ENCODE data around the gene WDR90. TPM values are rescaled to one million over a fixed set of nuclear protein-coding genes. Genes with fewer than 3 reads are reported as not detected.

Gene WDR90
- polyA plus RNA-seq, 1 donor from 2014 or later, result 32.1 TPM

- H3K27me3 ChIP-seq (ENCODE audit: insufficient read depth, low read depth, low read length), result no peaks in the 10 kb centered on the region
- no peaks in the 10 kb centered on the region for H3F3A ChIP-seq (ENCODE audit: insufficient read depth, low read length, poor library complexity, severe bottlenecking)
- no peak overlapping the region for H2AFZ ChIP-seq (ENCODE audit: low read depth, low read length)
- H3K79me2 ChIP-seq (replicated peaks; ENCODE audit: insufficient read depth, low read length), result no peaks in the 10 kb centered on the region
- H3K4me2 ChIP-seq (ENCODE audit: low read length), result no peak overlapping the region
- H3K9me2 ChIP-seq (ENCODE audit: insufficient read depth, low read length), result no peaks in the 10 kb centered on the region
- H4K20me1 ChIP-seq (ENCODE audit: insufficient read depth), result no peaks in the 10 kb centered on the region
- H3K9ac ChIP-seq (ENCODE audit: low read length), result no peak overlapping the region
- H3K36me3 ChIP-seq (ENCODE audit: insufficient read depth, low read length), result no peaks in the 10 kb centered on the region
- no peaks in the 10 kb centered on the region for H3K9me3 ChIP-seq (ENCODE audit: low read length)
- no peak for TF ChIP-seq MXI1 (conservative IDR thresholded peaks at IDR 0.05; ENCODE audit: poor library complexity, severe bottlenecking)
- no peak for TF ChIP-seq TAF1 (IDR thresholded peaks at IDR 0.05; ENCODE audit: low read depth)
- no peak for TF ChIP-seq RAD21 (conservative IDR thresholded peaks at IDR 0.05)
- TF ChIP-seq CTCF (IDR thresholded peaks at IDR 0.05; ENCODE audit: poor library complexity, severe bottlenecking), result no peak
- no peak overlapping the region for H3K27ac ChIP-seq (ENCODE audit: low read length)
- H3K4me3 ChIP-seq (ENCODE audit: low read length), result no peak overlapping the region
Observed at GRCh38 chr16:661184-661821, 12.1 kb downstream of the WDR90 start.

- TF ChIP-seq REST (IDR thresholded peaks at IDR 0.05; ENCODE audit: borderline replicate concordance) (no peak), POLR2AphosphoS5 (IDR thresholded peaks at IDR 0.05) (no peak)
- Histone ChIP-seq H3K4me2 (ENCODE audit: low read length) (no peak overlapping the region), H3K4me3 (ENCODE audit: low read length) (no peak overlapping the region), H4K20me1 (ENCODE audit: insufficient read depth) (no peaks in the 10 kb centered on the region), H3F3A (ENCODE audit: insufficient read depth, low read length, poor library complexity, severe bottlenecking) (no peaks in the 10 kb centered on the region), H3K27ac (ENCODE audit: low read length) (no peak overlapping the region), H3K79me2 (replicated peaks; ENCODE audit: insufficient read depth, low read length) (no peaks in the 10 kb centered on the region), H3K9me2 (ENCODE audit: insufficient read depth, low read length) (no peaks in the 10 kb centered on the region), H3K9me3 (ENCODE audit: low read length) (no peaks in the 10 kb centered on the region), H3K9ac (ENCODE audit: low read length) (no peak overlapping the region), H3K27me3 (ENCODE audit: insufficient read depth, low read depth, low read length) (no peaks in the 10 kb centered on the region), H3K36me3 (ENCODE audit: insufficient read depth, low read length) (no peaks in the 10 kb centered on the region), H2AFZ (ENCODE audit: low read depth, low read length) (no peak overlapping the region)
Observed at GRCh38 chr16:662095-662494, 12.9 kb downstream of the WDR90 start.

GRCh38 chr16:662597-662996, 13.4 kb downstream of the WDR90 start:
- Histone ChIP-seq H2AFZ (ENCODE audit: low read depth, low read length) (no peak overlapping the region), H3K9me2 (ENCODE audit: insufficient read depth, low read length) (no peaks in the 10 kb centered on the region), H3K36me3 (ENCODE audit: insufficient read depth, low read length) (no peaks in the 10 kb centered on the region), H3K79me2 (replicated peaks; ENCODE audit: insufficient read depth, low read length) (no peaks in the 10 kb centered on the region), H3K9me3 (ENCODE audit: low read length) (no peaks in the 10 kb centered on the region), H4K20me1 (ENCODE audit: insufficient read depth) (no peaks in the 10 kb centered on the region), H3K4me3 (ENCODE audit: low read length) (no peak overlapping the region), H3K4me2 (ENCODE audit: low read length) (no peak overlapping the region), H3K27me3 (ENCODE audit: insufficient read depth, low read depth, low read length) (no peaks in the 10 kb centered on the region), H3K9ac (ENCODE audit: low read length) (no peak overlapping the region), H3F3A (ENCODE audit: insufficient read depth, low read length, poor library complexity, severe bottlenecking) (no peaks in the 10 kb centered on the region), H3K27ac (ENCODE audit: low read length) (no peak overlapping the region)
- TF ChIP-seq MXI1 (conservative IDR thresholded peaks at IDR 0.05; ENCODE audit: poor library complexity, severe bottlenecking) (no peak), EZH2 (IDR thresholded peaks at IDR 0.05; ENCODE audit: borderline replicate concordance, insufficient read depth, low read length, poor library complexity, severe bottlenecking) (no peak), REST (IDR thresholded peaks at IDR 0.05; ENCODE audit: borderline replicate concordance) (no peak), TAF1 (IDR thresholded peaks at IDR 0.05; ENCODE audit: low read depth) (no peak), RAD21 (conservative IDR thresholded peaks at IDR 0.05) (no peak), CTCF (IDR thresholded peaks at IDR 0.05; ENCODE audit: poor library complexity, severe bottlenecking) (no peak), SMC3 (conservative IDR thresholded peaks at IDR 0.05; ENCODE audit: poor library complexity) (no peak), EP300 (conservative IDR thresholded peaks at IDR 0.05; ENCODE audit: poor library complexity, severe bottlenecking) (no peak), POLR2AphosphoS5 (IDR thresholded peaks at IDR 0.05) (no peak)

Measured in neural cell (in vitro differentiated cells).